ENCODE data around the gene RARRES2.

DNA sequence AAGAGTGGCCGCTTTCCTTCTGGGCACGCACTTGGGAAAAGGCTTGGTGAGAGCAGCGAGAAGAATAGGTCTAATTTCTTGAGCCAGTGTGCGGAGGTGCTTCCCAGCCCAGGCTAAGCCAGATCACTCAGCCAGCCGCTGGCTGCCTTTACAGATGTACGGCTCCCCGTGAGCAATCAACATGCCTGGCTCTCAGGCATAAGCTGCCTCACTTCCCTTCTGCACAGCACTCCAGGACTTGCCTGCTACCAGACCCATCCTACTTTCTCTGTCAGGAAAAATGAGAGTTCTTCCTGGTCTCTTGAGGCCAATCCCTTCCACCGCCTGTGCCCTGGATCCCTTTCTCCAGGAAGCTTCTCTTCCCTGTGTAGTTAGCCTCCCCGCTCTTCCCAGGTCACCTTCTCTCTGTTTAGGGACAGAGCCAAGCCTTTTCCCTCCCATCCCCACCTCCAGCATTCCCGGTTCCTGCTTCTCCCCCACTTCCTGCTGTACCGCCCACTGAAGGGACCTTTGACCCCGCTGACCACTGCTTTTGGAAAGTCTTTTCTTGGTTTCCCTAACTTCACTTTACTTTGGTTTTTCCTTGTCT lies 17.0 kb downstream of the RARRES2 start:
- TF ChIP-seq, protein P1, sequence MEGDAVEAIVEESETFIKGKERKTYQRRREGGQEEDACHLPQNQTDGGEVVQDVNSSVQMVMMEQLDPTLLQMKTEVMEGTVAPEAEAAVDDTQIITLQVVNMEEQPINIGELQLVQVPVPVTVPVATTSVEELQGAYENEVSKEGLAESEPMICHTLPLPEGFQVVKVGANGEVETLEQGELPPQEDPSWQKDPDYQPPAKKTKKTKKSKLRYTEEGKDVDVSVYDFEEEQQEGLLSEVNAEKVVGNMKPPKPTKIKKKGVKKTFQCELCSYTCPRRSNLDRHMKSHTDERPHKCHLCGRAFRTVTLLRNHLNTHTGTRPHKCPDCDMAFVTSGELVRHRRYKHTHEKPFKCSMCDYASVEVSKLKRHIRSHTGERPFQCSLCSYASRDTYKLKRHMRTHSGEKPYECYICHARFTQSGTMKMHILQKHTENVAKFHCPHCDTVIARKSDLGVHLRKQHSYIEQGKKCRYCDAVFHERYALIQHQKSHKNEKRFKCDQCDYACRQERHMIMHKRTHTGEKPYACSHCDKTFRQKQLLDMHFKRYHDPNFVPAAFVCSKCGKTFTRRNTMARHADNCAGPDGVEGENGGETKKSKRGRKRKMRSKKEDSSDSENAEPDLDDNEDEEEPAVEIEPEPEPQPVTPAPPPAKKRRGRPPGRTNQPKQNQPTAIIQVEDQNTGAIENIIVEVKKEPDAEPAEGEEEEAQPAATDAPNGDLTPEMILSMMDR (IDR thresholded peaks at IDR 0.05; ENCODE audit: low read depth, low read length, poor library complexity, severe bottlenecking) = no peak
- no peak for TF ChIP-seq EZH2phosphoT487 (IDR thresholded peaks at IDR 0.05; ENCODE audit: borderline replicate concordance, low read length)

All from DOHH2 (cell line).